Upper lobe of left lung (tissue), 4 donors: ENCODE data around the gene WIPF1.

Experiments
- EP300 ChIP-seq, 4 donors: sonication (generic); formaldehyde crosslinking; IDR thresholded peaks; one replicate each; pipeline ENCODE4 v1.5.1; 2017; ENCODE audit warnings: antibody characterized with exemption in 4 of 4, control low read depth in 2 of 4
- POLR2A ChIP-seq, 4 donors: fragments of 450-650 bp; IDR thresholded peaks; one replicate each; pipeline ENCODE4 v1.5.1; 2016 to 2017; ENCODE audit warnings: antibody characterized with exemption in 4 of 4, mild to moderate bottlenecking in 2 of 4
- POLR2AphosphoS5 ChIP-seq, 2 donors: sonication (generic); formaldehyde crosslinking; IDR thresholded peaks; one replicate each; pipeline ENCODE4 v1.5.1; 2017; ENCODE audit warnings: antibody characterized with exemption in 2 of 2
- TF ChIP-seq, protein P1 (sequence below), 6 experiments: fragments of 450-650 bp in 4 of 6; fragments of 200-600 bp in 2 of 6; sonication (generic) in 2 of 6; IDR thresholded peaks; one replicate each; pipeline ENCODE4 v1.5.1; 2016 to 2019; ENCODE audit warnings: antibody characterized with exemption in 6 of 6

DNA sequence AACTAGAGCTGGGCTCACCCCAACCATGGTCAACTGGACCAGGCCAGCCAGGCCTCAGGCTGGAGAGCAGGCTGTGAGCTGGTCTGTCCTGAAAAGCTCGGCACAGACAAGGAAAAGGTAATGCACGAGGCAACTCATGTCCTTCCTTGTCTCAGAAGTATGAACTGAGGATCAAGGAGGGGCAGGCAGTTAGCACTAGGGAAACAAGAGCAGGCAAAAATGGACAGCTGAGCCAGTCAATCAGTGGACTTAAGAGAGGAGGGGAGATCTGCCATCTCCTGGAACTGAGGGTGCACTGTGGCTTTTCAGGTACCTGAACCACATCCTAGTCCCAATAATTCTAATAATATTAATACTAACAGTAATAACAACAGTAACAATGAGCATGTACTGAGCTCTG is 20.6 kb upstream of the WIPF1 start:
- TF ChIP-seq, protein P1, sequence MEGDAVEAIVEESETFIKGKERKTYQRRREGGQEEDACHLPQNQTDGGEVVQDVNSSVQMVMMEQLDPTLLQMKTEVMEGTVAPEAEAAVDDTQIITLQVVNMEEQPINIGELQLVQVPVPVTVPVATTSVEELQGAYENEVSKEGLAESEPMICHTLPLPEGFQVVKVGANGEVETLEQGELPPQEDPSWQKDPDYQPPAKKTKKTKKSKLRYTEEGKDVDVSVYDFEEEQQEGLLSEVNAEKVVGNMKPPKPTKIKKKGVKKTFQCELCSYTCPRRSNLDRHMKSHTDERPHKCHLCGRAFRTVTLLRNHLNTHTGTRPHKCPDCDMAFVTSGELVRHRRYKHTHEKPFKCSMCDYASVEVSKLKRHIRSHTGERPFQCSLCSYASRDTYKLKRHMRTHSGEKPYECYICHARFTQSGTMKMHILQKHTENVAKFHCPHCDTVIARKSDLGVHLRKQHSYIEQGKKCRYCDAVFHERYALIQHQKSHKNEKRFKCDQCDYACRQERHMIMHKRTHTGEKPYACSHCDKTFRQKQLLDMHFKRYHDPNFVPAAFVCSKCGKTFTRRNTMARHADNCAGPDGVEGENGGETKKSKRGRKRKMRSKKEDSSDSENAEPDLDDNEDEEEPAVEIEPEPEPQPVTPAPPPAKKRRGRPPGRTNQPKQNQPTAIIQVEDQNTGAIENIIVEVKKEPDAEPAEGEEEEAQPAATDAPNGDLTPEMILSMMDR (IDR thresholded peaks at IDR 0.05), result no peak
- TF ChIP-seq POLR2AphosphoS5 (IDR thresholded peaks at IDR 0.05) (no peak), POLR2A (IDR thresholded peaks at IDR 0.05) (no peak), EP300 (IDR thresholded peaks at IDR 0.05) (no peak)
